IPS DF 19.7 (cell line): ENCODE results near the gene HSPA12A.

Source experiments
- DNase-seq: peaks from one replicate; pipeline ENCODE4 v3.0.0-alpha.2; 2013; ENCODE audit warnings: low read depth, low spot score

HSPA12A gene

GRCh38 chr10:116669080-116669479, 73.3 kb downstream of the HSPA12A start:
- DNase-seq = no peak

DNA sequence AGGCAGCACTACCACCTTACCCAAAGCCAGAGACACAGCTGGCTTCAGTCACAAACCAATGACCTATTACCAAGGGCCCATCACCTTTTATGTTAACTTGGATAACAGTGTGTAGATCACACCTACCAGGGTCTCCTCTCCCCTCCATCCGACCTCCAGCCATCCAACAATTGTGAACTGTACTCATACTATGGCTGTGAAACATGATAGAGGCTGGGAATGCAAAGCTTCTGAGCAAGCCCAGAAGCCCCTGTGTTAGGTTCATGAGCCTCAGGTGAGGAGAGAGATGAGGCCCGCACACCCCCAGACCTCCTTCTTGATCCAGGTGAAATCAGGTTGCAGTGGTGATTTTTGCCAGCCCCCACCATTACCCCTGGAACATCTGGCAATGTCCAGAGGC, 73.9 kb downstream of the HSPA12A start:
- DNase-seq = no peak

- DNase-seq = no peak
These were observed 74.3 kb downstream of the HSPA12A start for GRCh38 chr10:116668018-116668417.

GRCh38 chr10:116667484-116667883, 74.9 kb downstream of the HSPA12A start:
- DNase-seq = no peak

DNA sequence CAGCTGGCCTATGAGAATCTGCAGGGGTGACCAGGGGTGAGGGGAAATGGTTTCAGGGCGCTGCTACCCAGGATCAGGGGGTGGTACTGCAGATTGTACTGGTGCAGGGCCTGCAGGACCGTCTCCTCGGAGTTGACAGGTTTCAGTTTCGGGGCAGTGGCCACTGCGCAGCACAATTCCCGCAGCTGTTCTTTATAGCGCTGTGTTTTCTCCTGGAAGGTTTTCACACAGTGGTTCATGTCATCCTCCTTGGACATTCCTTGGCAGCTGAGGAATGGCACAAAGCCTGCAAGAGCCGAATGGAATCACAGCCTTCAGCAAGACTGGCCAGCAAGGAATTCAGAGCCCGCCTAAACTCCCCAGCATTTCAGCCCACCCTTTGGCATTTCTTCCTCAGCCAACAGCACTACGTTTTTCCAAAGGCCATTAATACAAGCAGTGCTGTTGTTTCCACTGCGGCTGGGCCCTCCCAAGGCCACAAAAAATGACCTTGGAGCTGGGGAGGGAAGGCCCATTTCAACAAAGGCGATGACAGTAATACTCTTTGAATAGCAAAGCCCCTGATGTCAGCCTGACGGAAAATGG, 76.7 kb downstream of the HSPA12A start:
- DNase-seq = no peak

DNA sequence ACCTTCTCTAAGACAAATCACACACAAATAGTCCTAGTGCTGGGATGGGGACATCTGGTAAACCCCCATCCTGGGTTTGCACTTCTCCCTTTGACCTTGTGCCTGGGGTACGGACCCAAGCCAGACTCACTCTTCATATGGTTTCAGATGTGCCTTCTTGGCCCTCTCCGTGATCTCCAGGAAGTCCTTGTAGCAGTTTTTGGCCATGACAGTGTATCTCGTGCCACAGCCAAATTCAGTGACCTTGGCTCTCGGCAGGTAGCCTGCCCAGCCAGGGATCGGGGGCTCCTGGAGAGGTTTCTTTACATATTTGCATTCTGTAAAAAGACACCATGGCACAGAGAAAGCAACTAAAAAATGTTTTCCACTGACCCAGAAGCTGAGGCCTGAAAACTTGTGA, 77.7 kb downstream of the HSPA12A start:
- DNase-seq = no peak

GRCh38 chr10:116663342-116663741, 79.0 kb downstream of the HSPA12A start:
- DNase-seq = no peak

GRCh38 chr10:116660860-116661259, 81.5 kb downstream of the HSPA12A start:
- DNase-seq = no peak

DNA sequence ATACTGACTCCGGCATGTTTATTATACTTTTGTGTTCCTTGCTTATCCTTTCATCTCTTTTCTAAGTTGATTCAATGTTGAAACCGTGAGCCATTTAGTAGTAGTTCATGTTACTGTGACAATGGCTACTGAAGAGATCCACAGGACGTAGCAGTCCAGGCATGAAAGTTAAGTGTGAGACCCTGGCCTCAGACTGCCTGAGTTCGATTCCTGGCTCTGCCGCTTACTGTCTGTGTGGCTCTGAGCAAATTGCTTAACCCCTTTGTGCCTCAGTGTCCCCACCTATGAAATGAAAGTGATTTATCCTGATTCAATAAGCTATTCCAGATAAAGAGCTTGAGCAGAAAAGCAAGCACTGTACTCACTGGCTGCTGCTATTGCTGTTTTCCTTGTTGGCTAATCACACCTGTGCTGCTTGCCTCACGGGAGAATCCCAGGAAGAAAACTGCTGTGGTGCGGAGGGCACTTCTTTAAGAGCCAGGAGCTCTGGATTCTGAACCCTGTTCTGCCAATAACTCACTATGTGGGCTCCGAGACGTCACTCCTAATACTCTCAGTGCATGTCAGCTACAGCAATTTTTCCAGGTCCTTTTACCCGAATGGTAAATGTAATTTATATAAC, 83.2 kb downstream of the HSPA12A start:
- no peak for DNase-seq

GRCh38 chr10:116657863-116658551, 84.4 kb downstream of the HSPA12A start:
- no peak for DNase-seq

GRCh38 chr10:116656044-116656443, 86.3 kb downstream of the HSPA12A start:
- no peak for DNase-seq

GRCh38 chr10:116655568-116655967, 86.8 kb downstream of the HSPA12A start:
- DNase-seq = no peak

DNA sequence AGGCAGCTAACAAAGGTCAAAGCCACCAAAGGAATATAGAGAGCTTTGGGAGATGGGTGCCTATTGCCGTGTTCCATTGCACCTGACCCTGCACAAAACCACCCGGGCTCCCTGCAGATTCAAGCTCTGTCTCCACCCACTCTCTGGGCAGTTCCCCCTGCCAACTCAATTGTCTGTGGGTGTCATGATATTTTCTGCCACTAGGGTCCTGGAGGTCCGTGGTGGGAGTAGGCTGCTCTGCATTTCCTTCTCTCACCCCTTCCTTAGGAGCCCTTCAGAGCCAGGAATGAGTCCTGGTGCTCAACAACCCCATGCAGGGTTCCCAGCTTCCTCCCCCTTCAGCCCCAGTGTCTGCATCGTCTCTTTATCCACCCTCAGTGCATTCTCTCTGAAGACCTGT, 87.5 kb downstream of the HSPA12A start:
- DNase-seq = peak; percentile 33

GRCh38 chr10:116653885-116654284, 88.5 kb downstream of the HSPA12A start:
- no peak for DNase-seq

DNA sequence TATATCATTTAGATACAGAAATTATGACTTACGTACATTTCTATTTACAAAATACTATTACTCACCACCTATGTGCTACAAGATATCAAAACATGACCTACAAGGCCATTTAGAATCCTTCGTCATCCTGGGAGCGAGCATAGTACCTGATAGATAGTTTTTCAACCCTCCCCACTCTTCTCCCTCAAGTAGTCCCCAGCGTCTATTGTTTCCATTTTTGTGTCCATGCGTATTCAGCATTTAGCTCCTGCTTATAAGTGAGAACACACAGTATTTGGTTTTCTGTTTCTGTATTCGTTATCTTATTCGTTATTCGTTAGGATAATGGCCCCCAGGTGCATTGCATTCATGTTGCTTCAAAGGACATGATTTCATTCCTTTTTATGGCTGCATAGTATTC, 93.5 kb downstream of the HSPA12A start:
- no peak for DNase-seq

- no peak for DNase-seq
These were observed 95.9 kb downstream of the HSPA12A start for GRCh38 chr10:116646502-116646901.

- DNase-seq = no peak
These were observed 104.5 kb downstream of the HSPA12A start for GRCh38 chr10:116637830-116638229.

DNA sequence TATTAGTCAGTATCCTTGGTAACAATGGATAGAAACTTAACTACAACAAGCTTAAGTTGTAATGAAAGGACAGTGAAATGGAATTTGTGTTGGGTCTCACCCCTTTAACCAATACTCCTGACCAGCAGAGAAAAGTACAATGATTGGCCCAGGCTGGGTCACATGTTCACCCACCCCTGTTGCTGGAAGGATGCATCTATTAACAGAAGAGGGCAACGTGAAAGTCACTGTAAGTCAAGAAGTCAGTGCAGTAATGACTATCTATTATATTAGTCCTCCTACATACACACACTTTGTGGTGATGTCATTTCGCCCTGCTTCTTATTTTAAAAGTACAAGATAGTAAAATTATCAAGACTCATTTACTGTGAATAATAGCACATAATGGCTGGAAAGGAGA, 105.4 kb downstream of the HSPA12A start:
- DNase-seq = no peak

GRCh38 chr10:116636385-116636784, 106.0 kb downstream of the HSPA12A start:
- DNase-seq = no peak

- no peak for DNase-seq
These were observed 108.0 kb downstream of the HSPA12A start for GRCh38 chr10:116634126-116634975.

DNA sequence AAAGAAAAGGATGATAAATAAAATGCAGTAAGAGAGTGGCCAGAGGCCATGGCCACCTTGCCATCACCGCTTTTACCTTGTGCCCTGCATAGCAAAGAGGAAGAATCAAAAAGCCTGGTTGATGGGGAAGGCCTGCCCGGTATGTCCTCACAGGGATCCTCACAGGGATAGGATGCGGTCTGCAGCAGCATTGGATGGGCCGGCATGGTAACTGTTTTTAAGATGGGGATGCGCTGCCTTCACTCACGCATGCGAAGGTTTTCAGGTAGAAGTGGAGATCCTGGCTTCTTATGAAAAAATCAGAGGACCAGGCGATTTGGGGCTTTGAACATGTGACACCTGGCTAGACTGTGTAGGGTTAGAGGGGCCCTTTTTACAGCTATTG, 109.2 kb downstream of the HSPA12A start:
- no peak for DNase-seq

DNA sequence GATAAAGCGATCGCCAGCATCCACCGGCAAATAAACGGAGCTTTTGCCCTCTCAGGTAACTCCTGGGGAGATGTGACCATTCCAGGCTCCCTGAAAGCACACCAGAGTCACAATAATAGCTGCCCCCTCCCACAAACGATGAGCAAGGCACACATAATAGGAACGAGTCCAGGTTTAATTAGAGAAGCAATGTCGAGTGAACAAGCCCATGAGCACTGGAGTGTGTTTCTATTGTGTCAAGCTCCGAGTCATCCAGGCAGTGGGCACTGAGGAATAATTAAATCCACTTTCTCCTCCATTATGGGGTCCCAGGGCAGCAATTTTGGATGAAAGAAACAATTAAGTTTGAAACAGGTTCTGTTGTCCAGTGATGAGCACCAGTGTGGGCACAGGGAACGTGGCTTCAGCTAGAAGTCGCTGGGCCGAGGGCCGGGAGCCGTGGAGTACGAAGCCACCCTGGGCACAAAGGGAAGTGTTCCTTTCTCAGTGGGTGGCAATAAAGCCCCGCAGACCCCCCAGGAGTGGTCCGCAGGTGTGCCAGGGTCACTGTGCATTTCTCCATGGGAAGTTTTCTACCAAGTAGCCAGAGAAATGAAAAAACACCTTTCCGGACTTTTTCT, 109.7 kb downstream of the HSPA12A start:
- DNase-seq = no peak
